ENCODE results near the gene PARD3. TPM values are rescaled to one million over a fixed set of nuclear protein-coding genes. Genes with fewer than 3 reads are reported as not detected.
"Not testable (repeated sequence)": the region's sequence is repeated elsewhere in the genome, so short reads cannot be mapped to it uniquely, and the experiment has no call there.

Gene PARD3
- total RNA-seq, 2 donors from 2014 or later = 36.1 to 48.5 TPM

DNA sequence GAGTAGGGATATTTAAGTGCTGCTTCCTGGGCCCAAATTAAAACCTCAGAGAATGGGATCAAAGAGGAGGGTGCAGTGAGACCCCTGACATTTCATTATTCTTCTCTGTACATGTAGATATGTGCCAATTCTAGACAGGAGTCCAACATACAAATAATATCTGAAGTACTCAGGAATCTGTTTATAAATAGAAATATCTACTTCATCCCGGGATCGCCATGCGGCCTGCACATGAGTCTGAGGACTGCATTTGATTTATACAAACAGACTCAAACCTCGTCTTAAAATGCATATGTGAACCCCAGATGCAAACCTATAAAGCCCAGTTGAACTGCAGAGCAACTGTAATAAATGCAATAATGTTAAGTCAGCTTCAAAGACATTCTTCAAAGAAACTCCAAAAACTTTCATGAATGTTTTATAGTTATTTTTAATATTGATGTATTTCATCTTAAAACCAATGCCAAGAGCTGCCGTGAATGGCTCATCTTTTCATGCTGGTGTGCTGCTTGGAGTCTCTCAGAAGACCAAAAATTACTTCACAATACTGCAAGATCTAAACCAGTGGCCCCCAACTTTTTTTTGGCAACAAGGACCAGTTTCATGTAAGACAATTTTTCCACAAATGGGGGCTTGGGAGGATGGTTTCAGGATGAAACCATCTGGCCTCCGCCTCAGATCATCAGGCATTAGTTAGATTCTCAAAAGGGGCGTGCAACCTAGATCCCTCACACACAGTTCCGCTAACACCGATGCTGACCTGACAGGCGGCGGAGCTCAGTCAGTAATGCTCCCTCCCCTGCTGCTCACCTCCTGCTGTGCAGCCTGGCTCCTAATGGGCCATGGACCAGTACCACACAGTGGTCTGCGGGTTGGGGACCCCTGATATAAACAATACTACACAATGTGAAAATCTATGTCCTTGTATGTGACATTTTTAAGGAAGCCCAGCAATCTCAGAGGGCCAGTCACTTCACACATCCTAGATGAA is 166.9 kb downstream of the PARD3 start:
- no peaks in the 10 kb centered on the region for H3K27me3 ChIP-seq
- DNase-seq = no peak
- H3K4me1 ChIP-seq = no peaks in the 10 kb centered on the region
- intact Hi-C loops (cut with DNase I) = no loop called here
- 75 to 83% methylated on average over 12 of the region's 12 CpGs for WGBS, 2 donors
- H3K4me3 ChIP-seq = no peak overlapping the region
- no peak for ATAC-seq
- no peaks in the 10 kb centered on the region for H3K36me3 ChIP-seq (replicated peaks in 1 of 2; ENCODE audit: insufficient read depth in 1 of 2, low read depth in 2 of 2)
- no peaks in the 10 kb centered on the region for H3K9me3 ChIP-seq
- TF ChIP-seq POLR2A (IDR thresholded peaks at IDR 0.05) = no peak
- TF ChIP-seq, protein P1, sequence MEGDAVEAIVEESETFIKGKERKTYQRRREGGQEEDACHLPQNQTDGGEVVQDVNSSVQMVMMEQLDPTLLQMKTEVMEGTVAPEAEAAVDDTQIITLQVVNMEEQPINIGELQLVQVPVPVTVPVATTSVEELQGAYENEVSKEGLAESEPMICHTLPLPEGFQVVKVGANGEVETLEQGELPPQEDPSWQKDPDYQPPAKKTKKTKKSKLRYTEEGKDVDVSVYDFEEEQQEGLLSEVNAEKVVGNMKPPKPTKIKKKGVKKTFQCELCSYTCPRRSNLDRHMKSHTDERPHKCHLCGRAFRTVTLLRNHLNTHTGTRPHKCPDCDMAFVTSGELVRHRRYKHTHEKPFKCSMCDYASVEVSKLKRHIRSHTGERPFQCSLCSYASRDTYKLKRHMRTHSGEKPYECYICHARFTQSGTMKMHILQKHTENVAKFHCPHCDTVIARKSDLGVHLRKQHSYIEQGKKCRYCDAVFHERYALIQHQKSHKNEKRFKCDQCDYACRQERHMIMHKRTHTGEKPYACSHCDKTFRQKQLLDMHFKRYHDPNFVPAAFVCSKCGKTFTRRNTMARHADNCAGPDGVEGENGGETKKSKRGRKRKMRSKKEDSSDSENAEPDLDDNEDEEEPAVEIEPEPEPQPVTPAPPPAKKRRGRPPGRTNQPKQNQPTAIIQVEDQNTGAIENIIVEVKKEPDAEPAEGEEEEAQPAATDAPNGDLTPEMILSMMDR (IDR thresholded peaks at IDR 0.05) = no peak
- H3K27ac ChIP-seq = no peak overlapping the region

DNA sequence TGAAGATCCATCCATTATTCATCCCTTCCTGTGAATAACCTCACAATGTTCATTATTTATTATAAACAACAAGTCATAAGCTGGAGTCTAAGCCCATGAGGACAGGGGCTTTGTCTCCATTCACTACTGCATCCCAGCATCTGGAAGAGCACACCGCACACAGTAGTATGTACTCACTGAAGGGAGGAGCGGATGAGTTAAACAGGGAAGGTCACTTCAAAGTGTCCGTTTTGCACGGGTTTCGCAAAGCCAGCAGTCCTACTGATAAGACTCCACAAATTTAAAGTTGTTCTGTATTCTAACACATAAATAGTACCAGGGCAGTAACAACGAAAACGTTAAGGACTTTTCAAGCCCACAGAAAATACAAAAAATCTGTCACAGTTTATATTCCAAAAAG is 167.9 kb downstream of the PARD3 start:
- no peaks in the 10 kb centered on the region for H3K27me3 ChIP-seq
- no peak for ATAC-seq
- no peak for DNase-seq
- H3K36me3 ChIP-seq (replicated peaks in 1 of 2; ENCODE audit: insufficient read depth in 1 of 2, low read depth in 2 of 2) = no peaks in the 10 kb centered on the region
- TF ChIP-seq, protein P1 (IDR thresholded peaks at IDR 0.05) = no peak
- no peak for TF ChIP-seq POLR2A (IDR thresholded peaks at IDR 0.05)
- WGBS, 2 donors = 62 to 73% methylated on average over 7 of the region's 7 CpGs
- no peaks in the 10 kb centered on the region for H3K4me1 ChIP-seq
- no peaks in the 10 kb centered on the region for H3K9me3 ChIP-seq
- H3K27ac ChIP-seq = no peak overlapping the region
- intact Hi-C loops (cut with DNase I) = no loop called here
- H3K4me3 ChIP-seq = no peak overlapping the region

DNA sequence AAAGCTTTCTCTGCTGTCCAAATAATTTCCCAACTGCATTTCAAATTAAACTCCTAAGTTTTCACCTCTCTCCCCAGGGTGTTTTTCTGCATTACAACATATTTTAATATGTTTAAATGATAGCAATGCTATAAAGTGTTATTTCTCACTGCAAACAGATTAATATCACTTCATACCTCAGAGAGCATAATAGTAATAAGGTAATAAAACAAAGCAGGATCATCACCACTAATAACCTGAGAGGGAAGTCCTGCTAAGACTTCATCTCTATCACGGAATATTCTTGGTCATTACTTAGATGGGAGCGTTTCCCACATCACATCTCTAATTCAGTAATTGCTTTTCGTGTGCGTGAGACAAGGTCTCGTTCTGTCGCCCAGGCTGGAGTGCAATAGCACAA is 168.8 kb downstream of the PARD3 start:
- ATAC-seq = no peak
- Histone ChIP-seq H3K27me3 (no peaks in the 10 kb centered on the region), H3K4me3 (no peak overlapping the region), H3K36me3 (replicated peaks in 1 of 2; ENCODE audit: insufficient read depth in 1 of 2, low read depth in 2 of 2) (no peaks in the 10 kb centered on the region), H3K27ac (no peak overlapping the region), H3K9me3 (no peaks in the 10 kb centered on the region), H3K4me1 (peaks cover 3% of the 10 kb centered on the region)
- DNase-seq = no peak
- 94 to 95% methylated on average over 6 of the region's 6 CpGs for whole genome bisulfite sequencing, 2 donors
- intact Hi-C loops (cut with DNase I) = no loop called here
- TF ChIP-seq, protein P1 (IDR thresholded peaks at IDR 0.05) = no peak
- no peak for TF ChIP-seq POLR2A (IDR thresholded peaks at IDR 0.05)

DNA sequence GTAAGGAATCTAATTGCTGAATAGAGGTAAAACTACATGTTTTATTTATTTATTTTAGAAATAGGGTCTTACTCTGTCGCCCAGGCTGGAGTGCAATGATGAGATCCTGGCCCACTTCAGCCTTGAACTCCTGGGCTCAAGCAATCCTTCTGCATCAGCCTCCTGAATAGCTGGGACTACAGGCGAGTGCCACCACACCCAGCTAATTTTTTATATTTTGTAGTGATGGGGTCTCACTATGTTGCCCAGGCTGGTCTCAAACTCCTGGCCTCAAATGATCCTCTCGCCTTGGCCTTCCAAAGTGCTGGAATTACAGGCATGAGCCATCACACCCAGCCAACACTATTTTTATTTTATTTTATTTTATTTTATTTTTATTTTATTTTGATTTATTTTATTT is 170.3 kb downstream of the PARD3 start:
- intact Hi-C loops (cut with DNase I); H3K27me3 ChIP-seq; H3K36me3 ChIP-seq (replicated peaks in 1 of 2; ENCODE audit: insufficient read depth in 1 of 2, low read depth in 2 of 2); H3K9me3 ChIP-seq; H3K27ac ChIP-seq; DNase-seq; ATAC-seq; H3K4me1 ChIP-seq; H3K4me3 ChIP-seq: not testable (repeated sequence)
- WGBS, 2 donors = 93 to 97% methylated on average over 3 of the region's 3 CpGs

DNA sequence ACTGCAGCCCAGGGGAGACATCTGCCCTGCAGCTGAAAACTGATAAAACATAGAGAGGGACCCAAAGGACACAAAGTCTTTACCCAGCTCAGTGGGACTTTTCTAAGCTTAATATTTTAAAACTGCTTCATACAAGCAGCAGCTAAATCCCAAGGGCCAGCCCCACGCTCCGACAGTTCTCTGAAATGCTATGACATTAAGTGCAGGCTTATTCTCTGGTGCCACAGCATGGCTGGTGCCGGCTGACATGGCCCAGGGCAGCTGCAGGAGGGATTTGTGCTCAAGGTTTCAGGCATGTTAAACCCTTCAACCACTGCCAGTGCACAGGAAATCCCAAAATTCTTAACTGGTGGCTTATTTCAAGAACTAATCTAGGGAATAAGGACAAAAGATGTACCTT is 170.9 kb downstream of the PARD3 start:
- peaks cover 7% of the 10 kb centered on the region for H3K4me1 ChIP-seq
- no peak for ATAC-seq
- no peaks in the 10 kb centered on the region for H3K9me3 ChIP-seq
- no peaks in the 10 kb centered on the region for H3K36me3 ChIP-seq (replicated peaks in 1 of 2; ENCODE audit: insufficient read depth in 1 of 2, low read depth in 2 of 2)
- no peak for DNase-seq
- 91 to 100% methylated on average over 3 of the region's 3 CpGs for WGBS, 2 donors
- TF ChIP-seq, protein P1 (IDR thresholded peaks at IDR 0.05) = no peak
- no peak for TF ChIP-seq POLR2A (IDR thresholded peaks at IDR 0.05)
- no peak overlapping the region for H3K27ac ChIP-seq
- H3K4me3 ChIP-seq = no peak overlapping the region
- no peaks in the 10 kb centered on the region for H3K27me3 ChIP-seq
- intact Hi-C loops (cut with DNase I) = no loop called here
